ENCODE data around the gene ZDHHC11. TPM values are rescaled to one million over a fixed set of nuclear protein-coding genes. Genes with fewer than 3 reads are reported as not detected.

Gene ZDHHC11
- total RNA-seq, 4 donors from 2014 or later = 1.1 to 7.0 (median 3.3) TPM

- no peaks in the 10 kb centered on the region for H3K27me3 ChIP-seq
- DNase-seq = no peak
- peaks cover 0 to 10% (median 4%) of the 10 kb centered on the region in 3 donors for H3K4me1 ChIP-seq
- WGBS, 2 donors = 89% methylated on average over 13 to 15 of the region's 15 CpGs
- H3K9me3 ChIP-seq = no peaks in the 10 kb centered on the region
- intact Hi-C loops (cut with DNase I) = no loop called here
- TF ChIP-seq POLR2A (IDR thresholded peaks at IDR 0.05) = no peak
- no peak for TF ChIP-seq CTCF (IDR thresholded peaks at IDR 0.05)
- no peak overlapping the region for H3K4me3 ChIP-seq
- H3K36me3 ChIP-seq = peaks cover 0 to 43% (median 15%) of the 10 kb centered on the region in 3 donors
- H3K27ac ChIP-seq = no peak overlapping the region
Observed at GRCh38 chr5:860506-861150, 9.8 kb upstream of the ZDHHC11 start.

- 84 to 89% methylated on average over 6 to 9 of the region's 16 CpGs for WGBS, 2 donors
- intact Hi-C loops (cut with DNase I) = no loop called here
- H3K9me3 ChIP-seq = no peaks in the 10 kb centered on the region
- no peak for DNase-seq
- H3K36me3 ChIP-seq = peaks cover 0 to 35% (median 15%) of the 10 kb centered on the region in 3 donors
- H3K4me1 ChIP-seq = peaks cover 0 to 10% (median 4%) of the 10 kb centered on the region in 3 donors
- H3K27ac ChIP-seq = no peak overlapping the region
- no peak overlapping the region for H3K4me3 ChIP-seq
- H3K27me3 ChIP-seq = no peaks in the 10 kb centered on the region
- TF ChIP-seq POLR2A (IDR thresholded peaks at IDR 0.05) = no peak
- TF ChIP-seq CTCF (IDR thresholded peaks at IDR 0.05) = no peak
Observed at GRCh38 chr5:859798-860296, 9.1 kb upstream of the ZDHHC11 start.

GRCh38 chr5:859391-859790 is 8.6 kb upstream of the ZDHHC11 start:
- H3K27me3 ChIP-seq = no peaks in the 10 kb centered on the region
- peaks cover 0 to 31% (median 10%) of the 10 kb centered on the region in 3 donors for H3K36me3 ChIP-seq
- H3K27ac ChIP-seq = no peak overlapping the region
- TF ChIP-seq CTCF (IDR thresholded peaks at IDR 0.05) (no peak), POLR2A (IDR thresholded peaks at IDR 0.05) (no peak)
- H3K4me3 ChIP-seq = no peak overlapping the region
- DNase-seq = no peak
- no peaks in the 10 kb centered on the region for H3K9me3 ChIP-seq
- peaks cover 0 to 10% (median 4%) of the 10 kb centered on the region in 3 donors for H3K4me1 ChIP-seq
- intact Hi-C loops (cut with DNase I) = no loop called here
- WGBS, 2 donors = 79 to 87% methylated on average over 5 to 11 of the region's 16 CpGs

- 79 to 88% methylated on average over 3 to 11 of the region's 11 CpGs for WGBS, 2 donors
- TF ChIP-seq CTCF (IDR thresholded peaks at IDR 0.05) = no peak
- TF ChIP-seq POLR2A (IDR thresholded peaks at IDR 0.05) = no peak
- peaks cover 0 to 24% (median 4%) of the 10 kb centered on the region in 3 donors for H3K36me3 ChIP-seq
- H3K4me3 ChIP-seq = no peak overlapping the region
- no peak for DNase-seq
- H3K27ac ChIP-seq = no peak overlapping the region
- peaks cover 0 to under 1% (median 0%) of the 10 kb centered on the region in 4 donors for H3K27me3 ChIP-seq
- intact Hi-C loops (cut with DNase I) = no loop called here
- H3K9me3 ChIP-seq = no peaks in the 10 kb centered on the region
- H3K4me1 ChIP-seq = peaks cover 0 to 10% (median 4%) of the 10 kb centered on the region in 3 donors
Observed at GRCh38 chr5:858726-859125, 7.9 kb upstream of the ZDHHC11 start.

GRCh38 chr5:856531-857425 is 6.0 kb upstream of the ZDHHC11 start:
- peaks cover 0 to 7% (median 0%) of the 10 kb centered on the region in 3 donors for H3K36me3 ChIP-seq
- H3K4me1 ChIP-seq = peaks cover 0 to 7% (median 4%) of the 10 kb centered on the region in 3 donors
- TF ChIP-seq CTCF (IDR thresholded peaks at IDR 0.05) (no peak), POLR2A (IDR thresholded peaks at IDR 0.05) (no peak)
- intact Hi-C loops (cut with DNase I) = no loop called here
- 79 to 87% methylated on average over 14 to 16 of the region's 16 CpGs for WGBS, 2 donors
- no peaks in the 10 kb centered on the region for H3K9me3 ChIP-seq
- peaks cover 0 to 20% (median 0%) of the 10 kb centered on the region in 4 donors for H3K27me3 ChIP-seq
- no peak overlapping the region for H3K4me3 ChIP-seq
- no peak for DNase-seq
- H3K27ac ChIP-seq = no peak overlapping the region

All from esophagus squamous epithelium (tissue), 5 donors.